GM19467 (cell line): ENCODE measurements around the gene CLIP3.
"Not testable (repeated sequence)": the region's sequence is repeated elsewhere in the genome, so short reads cannot be mapped to it uniquely, and the experiment has no call there.

Experiments used
- ATAC-seq: cut with Tn5 transposase; IDR thresholded peaks from one replicate; pipeline ENCODE4 v1.9.1; 2021; ENCODE audit warnings: mild to moderate bottlenecking, moderate library complexity; ENCODE audit not compliant: unreplicated experiment

Gene CLIP3

DNA sequence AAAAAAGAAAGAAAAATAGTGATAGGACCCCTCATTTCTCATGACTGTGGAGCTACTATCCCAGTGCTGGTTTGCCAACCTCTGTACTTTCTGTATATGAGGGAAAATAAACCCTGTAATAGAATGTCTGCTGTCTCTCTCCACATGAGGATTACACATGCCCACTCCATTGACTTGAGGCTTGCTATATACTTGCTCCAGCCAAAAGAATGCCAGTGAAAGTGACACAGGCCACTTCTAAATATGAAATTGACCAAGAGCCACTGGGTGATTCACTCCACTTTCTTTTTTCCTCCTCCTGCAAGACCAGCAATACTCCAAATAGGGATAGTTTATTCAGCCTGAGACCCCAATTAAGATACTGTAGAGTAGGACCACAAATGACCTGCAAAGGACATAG is 15.2 kb upstream of the CLIP3 start:
- no peak for ATAC-seq

- ATAC-seq = no peak
These were observed 13.9 kb upstream of the CLIP3 start for GRCh38 chr19:36046443-36047050.

DNA sequence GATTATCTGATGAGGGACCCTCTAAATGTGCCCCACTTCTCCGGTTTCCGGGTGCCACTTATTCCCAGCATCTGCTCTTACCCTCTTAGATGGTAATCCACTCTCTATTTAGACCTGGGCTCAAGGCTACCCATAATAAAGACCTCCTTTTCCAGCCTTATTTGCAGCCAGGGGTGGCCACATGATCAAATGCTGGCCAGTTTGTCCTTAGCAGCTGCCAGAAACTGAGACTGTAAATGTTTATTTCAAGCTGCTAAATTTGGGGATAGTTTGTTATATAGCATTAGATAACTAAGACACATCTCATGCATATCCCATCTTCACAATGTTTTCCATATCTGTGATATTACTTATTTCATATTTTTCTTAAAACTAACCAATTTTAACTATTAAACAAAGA is 11.3 kb upstream of the CLIP3 start:
- ATAC-seq = no peak

- ATAC-seq = no peak
These were observed 9.2 kb upstream of the CLIP3 start for GRCh38 chr19:36041831-36042230.

DNA sequence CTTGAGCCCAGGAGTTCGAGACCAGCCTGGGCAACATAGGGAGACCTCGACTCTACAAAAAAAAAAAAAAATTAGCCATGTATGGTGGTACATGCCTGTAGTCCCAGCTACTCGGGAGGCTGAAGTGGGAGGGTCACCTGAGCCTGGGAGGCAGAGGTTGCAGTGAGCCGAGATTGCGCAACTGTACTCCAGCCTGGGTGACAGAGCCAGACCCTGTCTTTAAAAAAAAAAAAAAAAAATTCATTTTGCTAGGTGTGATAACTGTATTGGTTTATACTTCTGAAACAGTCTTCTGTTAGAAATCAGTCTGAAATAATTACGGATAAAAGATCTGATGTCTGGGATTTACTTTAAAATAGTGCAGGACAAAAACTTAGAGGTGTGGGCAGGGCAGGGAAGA is 8.4 kb upstream of the CLIP3 start:
- ATAC-seq = not testable (repeated sequence)

DNA sequence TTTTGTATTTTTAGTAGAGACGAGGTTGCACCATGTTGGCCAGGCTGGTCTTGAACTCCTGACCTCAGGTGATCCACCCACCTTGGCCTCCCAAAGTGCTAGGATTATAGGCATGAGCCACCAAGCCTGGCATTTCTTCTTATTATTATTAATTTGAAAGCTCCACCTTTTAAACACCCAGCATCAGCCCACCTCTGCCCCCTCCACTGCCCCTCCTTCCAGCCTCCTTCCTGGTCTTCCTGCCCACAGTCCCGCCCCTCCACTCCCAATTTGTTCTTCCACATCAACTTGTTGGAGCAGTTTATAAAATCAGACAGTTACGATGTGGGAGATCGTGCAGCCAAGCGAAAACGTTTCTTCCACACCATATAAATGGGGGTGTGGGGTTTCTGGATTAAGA is 7.8 kb upstream of the CLIP3 start:
- ATAC-seq = no peak

GRCh38 chr19:36031308-36031707 is 1.4 kb downstream of the CLIP3 start:
- no peak for ATAC-seq

DNA sequence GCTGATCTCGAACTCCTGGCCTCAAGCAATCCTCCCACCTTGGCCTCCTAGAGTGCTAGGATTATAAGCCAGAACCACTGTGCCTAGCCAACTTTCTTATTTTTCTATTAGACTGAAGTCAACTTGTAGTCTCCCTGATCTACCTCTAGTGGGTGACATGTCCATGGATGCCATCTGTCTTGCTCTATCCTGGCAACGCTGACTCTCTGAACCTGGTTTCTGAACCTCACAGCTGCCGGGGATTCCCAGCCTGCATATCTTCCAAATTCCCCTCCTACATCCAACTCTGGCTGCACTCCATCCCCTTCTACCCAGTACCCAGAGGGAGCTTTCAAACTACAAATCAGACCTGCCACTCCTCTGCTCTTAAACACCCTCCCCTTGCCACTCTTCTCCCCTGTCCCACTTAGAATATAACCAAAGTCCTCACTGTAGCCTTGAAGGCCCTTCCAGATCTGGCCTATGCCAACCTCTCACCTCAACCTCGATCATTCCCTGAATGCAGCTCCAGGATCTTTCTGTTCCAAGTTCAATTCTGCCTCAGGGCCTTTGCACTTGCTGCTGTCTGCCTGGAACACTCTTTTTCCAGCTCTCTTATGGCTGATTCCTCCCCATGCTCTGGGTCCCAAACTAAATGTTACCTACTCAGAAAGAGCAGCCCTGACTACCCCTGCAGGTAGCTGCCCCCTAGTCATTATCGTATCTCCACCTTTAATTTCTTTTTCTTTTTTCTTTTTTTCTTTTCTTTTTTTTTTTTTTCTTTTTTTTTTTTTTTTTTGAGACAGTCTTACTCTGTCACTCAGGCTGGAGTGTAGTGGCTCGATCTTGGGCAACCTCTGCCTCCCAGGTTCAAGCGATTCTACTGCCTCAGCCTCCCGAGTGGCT is 2.2 kb downstream of the CLIP3 start:
- no peak for ATAC-seq

- ATAC-seq = no peak
These were observed 4.2 kb downstream of the CLIP3 start for GRCh38 chr19:36028313-36029041.

DNA sequence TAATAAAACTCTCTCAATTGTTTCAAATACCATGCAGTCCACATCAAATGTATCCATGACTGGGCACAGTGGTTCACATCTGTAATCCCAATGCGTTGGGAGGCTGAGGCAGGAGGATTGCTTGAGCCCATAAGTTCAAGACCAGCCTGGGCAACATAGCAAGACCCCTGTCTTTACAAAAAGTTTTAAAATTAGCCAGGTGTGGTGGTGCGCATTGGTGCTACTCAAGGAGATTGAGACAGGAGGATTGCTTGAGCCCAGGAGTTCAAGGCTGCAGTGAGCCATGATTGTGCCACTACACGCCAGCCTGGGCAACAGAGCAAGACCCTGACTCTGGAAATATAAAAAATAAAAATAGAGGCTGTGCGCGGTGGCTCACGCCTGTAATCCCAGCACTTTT is 5.0 kb downstream of the CLIP3 start:
- ATAC-seq = no peak

DNA sequence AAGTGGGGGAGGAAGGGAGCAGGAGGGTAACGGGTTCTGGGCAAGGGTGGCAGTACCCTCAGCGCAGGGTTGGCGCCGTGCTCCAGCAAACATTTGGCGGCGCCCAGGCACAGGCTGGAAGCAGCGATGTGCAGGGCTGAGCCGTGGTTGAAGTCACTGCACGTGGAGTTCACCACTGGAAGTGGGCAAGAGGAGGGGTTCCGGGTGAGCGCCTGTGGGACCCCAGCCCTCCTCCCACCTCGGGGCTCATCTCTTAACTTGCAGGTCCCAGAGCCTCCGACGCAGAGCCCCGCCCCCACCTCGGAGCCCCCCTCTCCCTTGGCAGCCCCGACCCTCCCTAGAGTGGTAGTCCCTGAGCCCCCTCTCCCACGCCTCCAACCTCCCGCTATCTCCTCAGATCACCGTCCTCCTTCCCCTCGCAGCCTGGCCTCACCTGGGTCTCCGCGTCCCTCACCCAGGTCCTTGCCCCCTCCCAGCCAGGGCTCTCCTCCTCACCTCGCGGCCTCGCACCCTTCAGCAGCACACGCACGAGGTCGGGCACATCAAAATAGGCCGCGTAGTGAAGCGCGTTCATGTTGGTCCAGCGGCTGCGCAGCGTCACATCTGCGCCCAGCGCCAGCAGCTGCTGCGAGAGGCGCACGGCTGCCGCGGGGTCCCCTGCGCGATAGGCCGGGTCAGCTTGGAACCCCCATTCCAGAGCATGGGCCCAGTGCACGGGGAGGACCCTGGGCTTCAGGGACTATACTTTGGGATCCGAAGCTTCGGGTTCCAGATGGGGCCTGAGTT is 6.4 kb downstream of the CLIP3 start:
- no peak for ATAC-seq

- no peak for ATAC-seq
These were observed 7.1 kb downstream of the CLIP3 start for GRCh38 chr19:36025541-36025940.

- no peak for ATAC-seq
These were observed 9.2 kb downstream of the CLIP3 start for GRCh38 chr19:36023432-36023831.

GRCh38 chr19:36019061-36019670 is 13.5 kb downstream of the CLIP3 start:
- no peak for ATAC-seq

DNA sequence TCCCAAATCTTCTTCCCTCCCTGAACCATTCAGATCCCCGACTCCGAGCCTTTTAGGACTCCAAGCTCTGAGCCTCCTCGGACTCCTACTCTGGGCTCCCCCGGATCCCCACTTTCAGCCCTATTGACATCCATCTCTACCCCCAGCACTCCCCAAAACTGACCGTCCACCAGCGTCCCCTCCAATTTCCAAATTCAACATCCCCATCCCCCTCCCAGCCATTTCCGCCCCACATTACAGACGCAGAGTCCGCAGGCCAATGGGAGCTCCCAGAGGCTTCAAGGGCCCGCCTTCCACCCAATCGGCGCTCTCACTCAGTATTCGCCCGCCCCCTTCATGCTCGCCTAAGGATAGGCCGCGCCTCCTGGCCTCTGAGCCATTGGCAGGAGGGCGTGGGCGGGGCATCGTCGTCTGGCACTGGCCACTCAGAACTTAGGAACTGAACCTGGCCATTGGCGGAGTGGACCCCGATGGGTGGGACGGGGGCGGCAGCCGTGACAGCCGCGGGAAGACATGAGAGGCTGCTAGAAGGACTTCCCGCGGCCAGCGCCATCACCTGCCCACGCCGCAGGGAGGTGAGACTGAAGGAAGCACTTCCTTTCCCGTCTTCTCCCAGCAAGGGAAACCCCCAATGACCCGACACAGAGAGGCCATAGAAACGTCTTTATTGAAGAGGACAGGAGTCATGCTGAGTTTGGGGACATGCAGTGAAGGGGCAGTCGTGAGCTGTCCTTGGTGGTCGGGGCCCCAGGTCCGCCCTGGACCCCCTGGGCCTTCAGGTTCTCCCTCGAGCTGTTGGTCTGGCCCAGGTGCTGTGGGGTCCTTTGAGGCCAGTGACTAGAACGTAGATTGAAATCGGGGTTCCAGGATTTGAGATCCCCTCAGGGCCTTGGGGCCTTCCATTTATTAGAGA is 18.4 kb downstream of the CLIP3 start, which contains the start of gene ALKBH6:
TSS of gene ALKBH6 (minus strand) at position 202 of the 913 bp plus-strand sequence. CDS start 816 bp downstream, outside the sequence.
- ATAC-seq = peak; percentile 97

DNA sequence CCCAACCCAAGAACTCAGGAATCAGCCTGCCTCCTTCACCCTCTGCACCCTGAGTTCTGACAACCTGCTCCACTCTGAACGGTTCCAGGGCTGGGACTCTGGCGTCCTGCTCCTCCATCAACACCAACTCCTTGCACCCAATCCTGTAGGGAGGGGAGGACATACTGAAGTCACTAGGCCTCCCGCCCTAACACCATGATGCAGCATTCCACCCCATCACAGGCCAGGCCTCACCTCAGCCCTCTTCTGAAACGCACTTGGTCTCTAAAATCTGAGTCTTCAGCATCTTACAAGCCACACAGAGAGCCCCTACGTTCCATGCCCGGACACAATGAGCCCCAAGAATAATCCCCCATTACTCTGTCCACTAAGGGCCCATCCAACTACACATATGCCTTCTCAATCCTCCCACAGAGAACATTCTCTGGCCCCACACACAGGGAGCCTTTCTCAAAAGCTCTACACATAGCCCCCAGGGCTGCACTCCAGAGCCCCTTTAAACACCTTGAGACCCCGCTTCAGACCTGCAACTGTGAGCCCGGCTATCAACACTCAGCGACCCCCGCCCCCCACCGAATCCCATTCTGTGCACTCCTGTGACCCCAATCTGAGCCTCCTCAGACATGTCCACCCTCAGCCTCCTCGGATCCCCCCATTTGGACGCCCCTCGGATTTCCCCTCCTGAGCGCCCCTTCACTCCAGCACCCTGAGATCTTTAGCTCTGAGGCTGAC is 19.2 kb downstream of the CLIP3 start:
- ATAC-seq = no peak

DNA sequence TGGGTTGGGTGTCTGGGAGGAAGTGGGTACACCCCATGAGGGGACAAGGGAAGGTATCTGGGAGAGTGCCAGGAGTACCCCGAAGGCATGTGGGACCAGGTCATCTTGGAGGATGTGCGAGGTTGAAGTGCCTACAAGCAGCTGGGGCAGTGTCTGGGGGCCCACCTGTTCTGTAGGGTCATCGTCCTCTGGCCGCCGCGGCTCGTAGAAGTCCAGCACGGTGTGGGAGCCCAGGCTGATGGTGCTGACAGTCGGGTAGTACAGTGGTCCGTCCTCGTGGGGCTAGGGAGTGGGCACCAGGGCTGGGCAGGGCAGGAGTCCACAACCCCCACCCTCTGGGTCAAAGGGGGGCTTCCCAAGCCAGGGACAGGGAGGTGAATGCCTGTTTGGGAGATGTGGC is 22.3 kb downstream of the CLIP3 start:
- no peak for ATAC-seq

GRCh38 chr19:36009633-36010379 is 22.9 kb downstream of the CLIP3 start:
- ATAC-seq = no peak
